ENCODE results near the gene SLC7A4.

SLC7A4 gene

GRCh38 chr22:20985720-20986119 is 46.6 kb downstream of the SLC7A4 start:
- H3K4me3 ChIP-seq (ENCODE audit: low read length), result no peak overlapping the region
- no peak overlapping the region for H2AFZ ChIP-seq (ENCODE audit: low read length)
- no peak overlapping the region for H3K9ac ChIP-seq (ENCODE audit: low read length)
- no peaks in the 10 kb centered on the region for H3K36me3 ChIP-seq (replicated peaks; ENCODE audit: insufficient read depth, low read length)
- H3K27ac ChIP-seq (ENCODE audit: low read length), result no peak overlapping the region
- no peaks in the 10 kb centered on the region for H3K9me2 ChIP-seq (replicated peaks; ENCODE audit: insufficient read depth, low read length)
- H3K9me3 ChIP-seq (replicated peaks; ENCODE audit: insufficient read depth, low read length), result no peaks in the 10 kb centered on the region
- peaks cover 13% of the 10 kb centered on the region; the same call in 1 of the 2 replicates for H3K4me1 ChIP-seq (ENCODE audit: low read length)
- no peaks in the 10 kb centered on the region for H3F3A ChIP-seq (ENCODE audit: insufficient read depth, low read length)
- TF ChIP-seq EZH2 (optimal IDR thresholded peaks at IDR 0.05; ENCODE audit: low read depth, low read length) (no peak), CTCF (IDR thresholded peaks at IDR 0.05; ENCODE audit: low read length) (no peak)
- no peaks in the 10 kb centered on the region for H3K27me3 ChIP-seq (replicated peaks; ENCODE audit: insufficient read depth, low read length)
- H3K4me2 ChIP-seq (ENCODE audit: low read depth, low read length), result no peak overlapping the region
- DNase-seq, result no peak
- H3K79me2 ChIP-seq (ENCODE audit: low read length), result peaks cover 17% of the 10 kb centered on the region
- H4K20me1 ChIP-seq (ENCODE audit: insufficient read depth, low read length), result no peaks in the 10 kb centered on the region

GRCh38 chr22:20983081-20983771 is 49.1 kb downstream of the SLC7A4 start:
- no peak for DNase-seq
- H3K27ac ChIP-seq (ENCODE audit: low read length), result no peak overlapping the region
- H3F3A ChIP-seq (ENCODE audit: insufficient read depth, low read length), result no peaks in the 10 kb centered on the region
- H4K20me1 ChIP-seq (ENCODE audit: insufficient read depth, low read length), result no peaks in the 10 kb centered on the region
- H3K9me3 ChIP-seq (replicated peaks; ENCODE audit: insufficient read depth, low read length), result no peaks in the 10 kb centered on the region
- peak overlapping the region; percentile 76 for H3K4me3 ChIP-seq (ENCODE audit: low read length)
- no peaks in the 10 kb centered on the region for H3K36me3 ChIP-seq (replicated peaks; ENCODE audit: insufficient read depth, low read length)
- no peaks in the 10 kb centered on the region; the same call in 1 of the 2 replicates for H3K27me3 ChIP-seq (replicated peaks; ENCODE audit: insufficient read depth, low read length)
- peaks cover 13% of the 10 kb centered on the region; the same call in 1 of the 2 replicates for H3K4me1 ChIP-seq (ENCODE audit: low read length)
- H3K79me2 ChIP-seq (ENCODE audit: low read length), result peaks cover 17% of the 10 kb centered on the region
- no peaks in the 10 kb centered on the region for H3K9me2 ChIP-seq (replicated peaks; ENCODE audit: insufficient read depth, low read length)
- no peak for TF ChIP-seq CTCF (IDR thresholded peaks at IDR 0.05; ENCODE audit: low read length)
- no peak for TF ChIP-seq EZH2phosphoT487 (IDR thresholded peaks at IDR 0.05; ENCODE audit: low read length)
- TF ChIP-seq EZH2 (optimal IDR thresholded peaks at IDR 0.05; ENCODE audit: low read depth, low read length), result no peak
- peak overlapping the region; percentile 90 for H3K4me2 ChIP-seq (ENCODE audit: low read depth, low read length)
- H3K9ac ChIP-seq (ENCODE audit: low read length), result peak overlapping the region; percentile 74; the same call in 1 of the 2 replicates
- H2AFZ ChIP-seq (ENCODE audit: low read length), result peak overlapping the region; percentile 76; the same call in 1 of the 2 replicates

- TF ChIP-seq EZH2 (optimal IDR thresholded peaks at IDR 0.05; ENCODE audit: low read depth, low read length) (no peak), EZH2phosphoT487 (IDR thresholded peaks at IDR 0.05; ENCODE audit: low read length) (no peak), CTCF (IDR thresholded peaks at IDR 0.05; ENCODE audit: low read length) (no peak)
- H3K4me1 ChIP-seq (ENCODE audit: low read length), result peaks cover 13% of the 10 kb centered on the region; the same call in 1 of the 2 replicates
- H3K4me3 ChIP-seq (ENCODE audit: low read length), result peak overlapping the region; percentile 76
- peak overlapping the region; percentile 90 for H3K4me2 ChIP-seq (ENCODE audit: low read depth, low read length)
- H3K9me3 ChIP-seq (replicated peaks; ENCODE audit: insufficient read depth, low read length), result no peaks in the 10 kb centered on the region
- no peaks in the 10 kb centered on the region for H3K36me3 ChIP-seq (replicated peaks; ENCODE audit: insufficient read depth, low read length)
- peak overlapping the region; percentile 74 for H3K9ac ChIP-seq (ENCODE audit: low read length)
- no peaks in the 10 kb centered on the region for H3K9me2 ChIP-seq (replicated peaks; ENCODE audit: insufficient read depth, low read length)
- no peaks in the 10 kb centered on the region for H4K20me1 ChIP-seq (ENCODE audit: insufficient read depth, low read length)
- DNase-seq, result no peak
- peak overlapping the region; percentile 76 for H2AFZ ChIP-seq (ENCODE audit: low read length)
- H3K79me2 ChIP-seq (ENCODE audit: low read length), result peaks cover 17% of the 10 kb centered on the region
- H3K27me3 ChIP-seq (replicated peaks; ENCODE audit: insufficient read depth, low read length), result peaks cover 4% of the 10 kb centered on the region; the same call in 1 of the 2 replicates
- no peak overlapping the region for H3K27ac ChIP-seq (ENCODE audit: low read length)
- H3F3A ChIP-seq (ENCODE audit: insufficient read depth, low read length), result no peaks in the 10 kb centered on the region
These were observed 49.8 kb downstream of the SLC7A4 start for GRCh38 chr22:20982563-20982882.

All from MM.1S (cell line).